RPMI7951 (cell line): Measurements from ENCODE around the gene ST3GAL5. TPM values are rescaled to one million over a fixed set of nuclear protein-coding genes. Genes with fewer than 3 reads are reported as not detected.
"Not testable (repeated sequence)": the region's sequence is repeated elsewhere in the genome, so short reads cannot be mapped to it uniquely, and the experiment has no call there.

Experiments used
- DNase-seq: peaks from one replicate; pipeline ENCODE4 v3.0.0-alpha.2; 2012; ENCODE audit warnings: low read depth
- total RNA-seq: library from RNA; depleted of rRNA; stranded (reverse); fragments of >200 nt; shearing (Covaris generic); gene quantifications from 2 replicates; pipeline ENCODE4 v1.2.3, GENCODE V29; 2014; rRNA removed

ST3GAL5 gene
- total RNA-seq = 83.2 and 98.5 TPM in 2 replicates

GRCh38 chr2:85888684-85889626 lies at the start of gene ST3GAL5:
ST3GAL5 (minus strand) TSS chr2:85888990; CDS start chr2:85888905, 85 bp downstream.
- peak; percentile 87 for DNase-seq

DNA sequence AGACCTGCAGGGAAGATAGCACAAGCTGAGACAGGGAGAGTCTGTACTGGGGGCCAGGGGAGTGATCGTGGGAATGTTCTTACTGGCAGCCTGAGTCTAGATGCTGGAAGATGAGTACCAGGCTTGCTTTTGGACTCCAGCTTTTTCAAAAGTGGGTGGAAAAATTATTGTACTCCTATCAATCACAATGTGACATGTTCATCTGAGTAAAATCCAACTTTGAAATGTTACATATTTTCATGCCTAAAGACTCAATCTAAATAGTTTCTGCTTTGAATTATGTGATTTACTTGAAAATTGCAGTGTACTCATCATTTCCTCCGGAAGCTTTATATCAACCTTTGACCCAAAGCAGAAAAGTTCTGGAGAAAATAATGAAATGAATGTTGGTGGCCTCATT lies 49.7 kb upstream of the ST3GAL5 start:
- no peak for DNase-seq

DNA sequence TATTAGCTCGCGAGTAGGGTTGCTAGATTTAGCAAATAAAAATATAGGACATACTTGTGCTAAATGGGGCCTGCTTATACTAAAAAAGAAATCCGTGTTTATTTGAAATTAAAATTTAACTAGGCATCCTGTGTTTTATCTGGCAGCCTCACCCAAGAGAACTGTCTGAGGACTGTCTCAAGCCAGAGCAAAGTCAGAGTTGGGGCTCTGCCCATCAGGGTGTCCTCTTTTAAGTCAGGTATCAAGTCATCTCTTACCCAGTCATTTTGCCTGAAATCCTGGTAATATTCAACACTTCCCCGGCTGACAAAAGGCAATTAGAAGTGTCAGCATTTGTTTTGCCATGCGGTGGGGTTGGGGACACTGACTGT lies 48.3 kb upstream of the ST3GAL5 start:
- DNase-seq = no peak

- peak; percentile 15 for DNase-seq
These were observed 47.8 kb upstream of the ST3GAL5 start for GRCh38 chr2:85936421-85937068.

DNA sequence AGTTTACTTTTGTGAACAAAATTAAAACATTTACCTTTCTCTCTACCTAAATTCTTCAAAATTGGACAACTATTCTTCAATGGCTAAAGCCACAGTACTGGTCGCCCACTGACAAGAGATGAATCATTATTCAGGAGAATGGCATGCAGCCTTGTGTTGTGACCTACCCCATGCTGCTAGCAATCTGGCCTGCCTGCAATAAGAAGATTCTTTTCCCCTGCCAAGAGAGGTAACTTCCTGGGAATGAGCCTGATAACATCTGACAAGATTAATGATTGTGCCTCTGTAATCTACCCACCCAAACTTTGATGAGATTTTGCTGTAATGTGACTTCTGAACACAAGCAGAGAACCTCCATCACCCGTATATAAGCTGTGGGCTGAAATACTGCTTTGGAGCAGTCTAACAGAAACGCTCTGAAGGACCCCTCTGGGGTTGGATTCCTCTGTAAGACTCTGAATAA lies 47.0 kb upstream of the ST3GAL5 start:
- DNase-seq = peak; percentile 98

GRCh38 chr2:85935170-85935745 lies 46.5 kb upstream of the ST3GAL5 start:
- peak; percentile 19 for DNase-seq

DNA sequence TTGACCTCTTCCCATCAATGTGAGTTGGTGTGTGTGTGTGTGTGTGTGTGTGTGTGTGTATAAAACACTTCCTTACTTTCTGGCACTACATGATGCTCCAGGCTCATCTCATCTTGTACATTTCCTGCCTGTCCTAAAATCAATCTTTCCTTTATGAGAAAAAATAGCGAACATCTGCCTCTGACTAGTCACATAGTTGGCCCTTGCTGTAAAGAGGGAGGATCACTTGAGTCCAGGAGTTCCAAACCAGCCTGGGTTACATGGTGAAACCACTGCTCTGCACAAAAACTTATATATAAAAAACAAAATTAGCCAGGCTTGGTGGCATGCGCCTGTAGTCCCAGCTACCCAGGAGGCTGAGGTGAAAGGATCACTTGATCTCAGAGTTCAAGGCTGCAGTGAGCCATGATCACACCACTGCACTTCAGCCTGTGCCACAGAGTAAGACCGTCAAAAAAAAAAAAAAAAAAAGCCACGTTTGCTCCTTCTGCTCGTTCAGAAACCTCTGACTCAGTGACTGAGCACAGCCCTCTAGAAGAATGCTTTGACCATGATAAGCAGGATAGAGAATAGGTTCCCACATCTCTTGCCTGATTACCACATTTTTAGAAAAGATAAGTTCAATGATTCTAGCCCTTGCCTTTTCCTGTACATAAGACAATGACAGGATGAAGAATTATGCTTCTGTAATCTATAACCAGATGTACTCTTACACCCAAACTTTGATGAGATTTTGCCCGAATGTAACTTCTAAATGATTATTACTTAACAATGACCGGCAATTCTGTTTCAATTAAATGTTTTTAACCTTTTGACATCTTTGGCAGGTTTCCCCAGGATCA lies 45.2 kb upstream of the ST3GAL5 start:
- DNase-seq = peak; percentile 88

DNA sequence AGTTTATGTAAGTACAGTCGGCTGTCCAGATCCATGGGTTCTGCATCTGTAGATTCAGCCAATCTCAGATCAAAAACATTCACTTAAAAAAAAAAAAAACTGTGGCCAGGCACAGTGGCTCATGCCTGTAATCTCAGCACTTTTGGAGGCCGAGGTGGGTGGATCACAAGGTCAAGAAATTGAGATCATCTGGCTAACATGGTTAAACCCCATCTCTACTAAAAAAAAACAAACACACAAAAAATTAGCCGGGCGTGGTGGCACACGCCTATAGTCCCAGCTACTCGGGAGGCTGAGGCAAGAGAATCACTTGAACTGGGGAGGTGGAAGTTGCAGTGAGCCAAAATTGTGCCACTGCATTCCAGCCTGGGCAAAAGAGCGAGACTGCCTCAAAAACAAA lies 42.4 kb upstream of the ST3GAL5 start:
- not testable (repeated sequence) for DNase-seq

- DNase-seq = no peak
These were observed 41.6 kb upstream of the ST3GAL5 start for GRCh38 chr2:85930129-85931124.

GRCh38 chr2:85929096-85930050 lies 40.6 kb upstream of the ST3GAL5 start:
- DNase-seq = no peak

GRCh38 chr2:85926931-85927661 lies 38.3 kb upstream of the ST3GAL5 start:
- no peak for DNase-seq

- DNase-seq = no peak
These were observed 37.7 kb upstream of the ST3GAL5 start for GRCh38 chr2:85926526-85926925.

- no peak for DNase-seq
These were observed 36.5 kb upstream of the ST3GAL5 start for GRCh38 chr2:85925216-85925671.

GRCh38 chr2:85924522-85924921 lies 35.7 kb upstream of the ST3GAL5 start:
- peak; percentile 98 for DNase-seq

- no peak for DNase-seq
These were observed 33.4 kb upstream of the ST3GAL5 start for GRCh38 chr2:85922199-85922598.

DNA sequence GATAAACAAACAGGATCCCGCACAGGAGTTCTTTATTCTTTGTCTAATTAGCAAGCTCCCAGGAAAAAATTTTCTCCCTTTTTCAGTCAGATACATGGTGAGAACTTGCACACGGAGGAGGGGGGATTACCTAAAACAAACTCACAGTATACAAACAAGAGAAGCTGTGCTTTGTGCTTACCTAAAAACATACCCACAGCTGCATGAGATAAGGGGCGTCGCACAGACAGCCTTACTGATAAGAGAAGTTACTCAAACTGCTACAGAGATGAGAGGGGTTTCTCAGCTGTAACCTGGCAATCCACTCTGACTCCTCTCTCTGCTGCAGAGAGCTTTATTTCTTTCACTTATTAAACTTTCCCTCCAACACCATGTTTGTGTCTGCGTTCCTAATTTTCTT lies 32.9 kb upstream of the ST3GAL5 start:
- no peak for DNase-seq

- peak; percentile 49 for DNase-seq
These were observed 32.2 kb upstream of the ST3GAL5 start for GRCh38 chr2:85920810-85921545.
